ENCODE data around the gene CABP4.

Gene CABP4

GRCh38 chr11:67448220-67448609 is 6.9 kb upstream of the CABP4 start:
- intact Hi-C loops (cut with micrococcal nuclease) = no loop called here
- Mint-ChIP-seq H3K4me3 (no peak overlapping the region), H3K27me3 (peaks cover 2% of the 10 kb centered on the region), H3K36me3 (ENCODE audit: low read depth) (no peaks in the 10 kb centered on the region), H3K9me3 (no peaks in the 10 kb centered on the region), H3K4me1 (ENCODE audit: low read depth) (peaks cover 70% of the 10 kb centered on the region), H3K27ac (peak overlapping the region; percentile 57)

GRCh38 chr11:67449116-67449844 is 5.9 kb upstream of the CABP4 start:
- H3K27ac Mint-ChIP-seq = peak overlapping the region; percentile 87
- H3K4me1 Mint-ChIP-seq (ENCODE audit: low read depth) = peaks cover 69% of the 10 kb centered on the region
- peaks cover 2% of the 10 kb centered on the region for H3K27me3 Mint-ChIP-seq
- no peaks in the 10 kb centered on the region for H3K9me3 Mint-ChIP-seq
- intact Hi-C loops (cut with micrococcal nuclease) = no loop called here
- H3K36me3 Mint-ChIP-seq (ENCODE audit: low read depth) = no peaks in the 10 kb centered on the region
- H3K4me3 Mint-ChIP-seq = peak overlapping the region; percentile 37

GRCh38 chr11:67450796-67451657 is 4.1 kb upstream of the CABP4 start:
- H3K27me3 Mint-ChIP-seq = peaks cover 3% of the 10 kb centered on the region
- no peak overlapping the region for H3K4me3 Mint-ChIP-seq
- no peaks in the 10 kb centered on the region for H3K9me3 Mint-ChIP-seq
- H3K27ac Mint-ChIP-seq = peak overlapping the region; percentile 87
- intact Hi-C loops (cut with micrococcal nuclease) = no loop called here
- H3K4me1 Mint-ChIP-seq (ENCODE audit: low read depth) = peaks cover 71% of the 10 kb centered on the region
- no peaks in the 10 kb centered on the region for H3K36me3 Mint-ChIP-seq (ENCODE audit: low read depth)

- Mint-ChIP-seq H3K9me3 (no peaks in the 10 kb centered on the region), H3K4me3 (no peak overlapping the region), H3K27me3 (peaks cover 3% of the 10 kb centered on the region), H3K4me1 (ENCODE audit: low read depth) (peaks cover 71% of the 10 kb centered on the region), H3K36me3 (ENCODE audit: low read depth) (no peaks in the 10 kb centered on the region), H3K27ac (peak overlapping the region; percentile 87)
- intact Hi-C loops (cut with micrococcal nuclease) = no loop called here
These were observed 3.5 kb upstream of the CABP4 start for GRCh38 chr11:67451658-67451976.

GRCh38 chr11:67452141-67452952 is 2.8 kb upstream of the CABP4 start, which contains the start of gene GPR152:
Gene GPR152, minus strand, starts transcription at chr11:67452729. Its CDS starts 5 bp downstream, at chr11:67452724.
- intact Hi-C loops (cut with micrococcal nuclease) = no loop called here
- Mint-ChIP-seq H3K27ac (peak within 1 kb of the TSS; percentile 87), H3K4me1 (ENCODE audit: low read depth) (peaks cover 69% of the 10 kb centered on the region), H3K9me3 (no peaks in the 10 kb centered on the region), H3K4me3 (peak within 1 kb of the TSS; percentile 43), H3K36me3 (ENCODE audit: low read depth) (no peaks in the 10 kb centered on the region), H3K27me3 (peaks cover 3% of the 10 kb centered on the region)

GRCh38 chr11:67453816-67454732 is 1.1 kb upstream of the CABP4 start:
- peaks cover 1% of the 10 kb centered on the region for H3K27me3 Mint-ChIP-seq
- intact Hi-C loops (cut with micrococcal nuclease) = no loop called here
- no peaks in the 10 kb centered on the region for H3K36me3 Mint-ChIP-seq (ENCODE audit: low read depth)
- H3K27ac Mint-ChIP-seq = peak overlapping the region; percentile 21
- no peaks in the 10 kb centered on the region for H3K9me3 Mint-ChIP-seq
- no peak overlapping the region for H3K4me3 Mint-ChIP-seq
- peaks cover 54% of the 10 kb centered on the region for H3K4me1 Mint-ChIP-seq (ENCODE audit: low read depth)

- Mint-ChIP-seq H3K4me1 (ENCODE audit: low read depth) (peaks cover 45% of the 10 kb centered on the region), H3K36me3 (ENCODE audit: low read depth) (no peaks in the 10 kb centered on the region), H3K27ac (no peak overlapping the region), H3K27me3 (peaks cover 3% of the 10 kb centered on the region), H3K4me3 (no peak overlapping the region), H3K9me3 (no peaks in the 10 kb centered on the region)
- intact Hi-C loops (cut with micrococcal nuclease) = no loop called here
These were observed 1.0 kb downstream of the CABP4 start for GRCh38 chr11:67456068-67456705.

- no peak overlapping the region for H3K4me3 Mint-ChIP-seq
- no peak overlapping the region for H3K27ac Mint-ChIP-seq
- peaks cover 32% of the 10 kb centered on the region for H3K4me1 Mint-ChIP-seq (ENCODE audit: low read depth)
- H3K27me3 Mint-ChIP-seq = peaks cover 3% of the 10 kb centered on the region
- H3K36me3 Mint-ChIP-seq (ENCODE audit: low read depth) = no peaks in the 10 kb centered on the region
- intact Hi-C loops (cut with micrococcal nuclease) = no loop called here
- H3K9me3 Mint-ChIP-seq = no peaks in the 10 kb centered on the region
These were observed 2.3 kb downstream of the CABP4 start for GRCh38 chr11:67457453-67457852.

- Mint-ChIP-seq H3K4me3 (no peak overlapping the region), H3K36me3 (ENCODE audit: low read depth) (no peaks in the 10 kb centered on the region), H3K27me3 (peaks cover 3% of the 10 kb centered on the region), H3K4me1 (ENCODE audit: low read depth) (peaks cover 29% of the 10 kb centered on the region), H3K9me3 (no peaks in the 10 kb centered on the region), H3K27ac (no peak overlapping the region)
- intact Hi-C loops (cut with micrococcal nuclease) = no loop called here
These were observed 3.1 kb downstream of the CABP4 start for GRCh38 chr11:67458266-67458665.

GRCh38 chr11:67463186-67463585 is 8.0 kb downstream of the CABP4 start:
- Mint-ChIP-seq H3K27ac (peak overlapping the region; percentile 96), H3K36me3 (ENCODE audit: low read depth) (peaks cover 27% of the 10 kb centered on the region), H3K4me1 (ENCODE audit: low read depth) (peaks cover 52% of the 10 kb centered on the region), H3K9me3 (no peaks in the 10 kb centered on the region), H3K4me3 (no peak overlapping the region), H3K27me3 (peaks cover 9% of the 10 kb centered on the region)
- intact Hi-C loops (cut with micrococcal nuclease) = no loop called here

GRCh38 chr11:67463680-67464410 is 8.7 kb downstream of the CABP4 start:
- H3K9me3 Mint-ChIP-seq = no peaks in the 10 kb centered on the region
- peak overlapping the region; percentile 95 for H3K4me3 Mint-ChIP-seq
- H3K27ac Mint-ChIP-seq = peak overlapping the region; percentile 96
- intact Hi-C loops (cut with micrococcal nuclease) = no loop called here
- H3K27me3 Mint-ChIP-seq = peaks cover 9% of the 10 kb centered on the region
- H3K36me3 Mint-ChIP-seq (ENCODE audit: low read depth) = peaks cover 33% of the 10 kb centered on the region
- peaks cover 57% of the 10 kb centered on the region for H3K4me1 Mint-ChIP-seq (ENCODE audit: low read depth)

Data from dendritic cell treated with granulocyte-macrophage colony-stimulating factor and Interleukin-4, amounts not matched to agents 40 ng/mL and 50 ng/mL, for 4 days (primary cell).